Peyer's patch (tissue), 4 donors: Measurements from ENCODE around the gene MS4A1. TPM values are rescaled to one million over a fixed set of nuclear protein-coding genes. Genes with fewer than 3 reads are reported as not detected.

ENCODE experiments used
- DNase-seq, 3 donors: peaks; one replicate each; pipeline ENCODE4 v3.0.0-alpha.2; 2017 to 2019
- H3K27ac ChIP-seq, 4 donors: fragments of 200-600 bp; sonication (generic); one replicate each; pipeline ENCODE4 v1.5.1; 2016 to 2019
- H3K27me3 ChIP-seq, 2 donors: fragments of 200-600 bp; sonication (generic); one replicate each; pipeline ENCODE4 v1.5.1; 2019
- H3K36me3 ChIP-seq, 3 donors: fragments of 200-600 bp; sonication (generic); one replicate each; pipeline ENCODE4 v1.5.1; 2016 to 2019
- H3K4me1 ChIP-seq, 4 donors: fragments of 200-600 bp; sonication (generic); one replicate each; pipeline ENCODE4 v1.5.1; 2016 to 2019
- H3K4me3 ChIP-seq, 4 donors: fragments of 200-600 bp; sonication (generic); 1 replicate in 3 of 4; 2 replicates in 1 of 4; pipeline ENCODE4 v1.5.1; 2016 to 2019; ENCODE audit warnings: mild to moderate bottlenecking in 1 of 4
- H3K9me3 ChIP-seq, 4 donors: fragments of 200-600 bp; sonication (generic); one replicate each; pipeline ENCODE4 v1.5.1; 2016 to 2019; ENCODE audit warnings: mild to moderate bottlenecking in 1 of 4
- POLR2A ChIP-seq, 2 donors: fragments of 450-650 bp; IDR thresholded peaks; one replicate each; pipeline ENCODE4 v1.5.1; 2017; ENCODE audit warnings: antibody characterized with exemption in 2 of 2, mild to moderate bottlenecking in 2 of 2, moderate library complexity in 2 of 2
- total RNA-seq, 4 donors: library from RNA; depleted of rRNA; stranded (reverse); fragments of >200 nt; gene quantifications; one replicate each; pipeline ENCODE4 v1.1.0, GENCODE V29; 2016
- TF ChIP-seq, protein P1 (sequence below), 6 experiments: fragments of 450-650 bp in 4 of 6; fragments of 200-600 bp in 2 of 6; sonication (generic) in 1 of 6; IDR thresholded peaks; one replicate each; pipeline ENCODE4 v1.5.1; 2017 to 2019; ENCODE audit warnings: antibody characterized with exemption in 6 of 6, mild to moderate bottlenecking in 3 of 6, moderate library complexity in 1 of 6

Gene MS4A1
- total RNA-seq: 100 to 1,000 TPM in 1 of 4 donors, 10 to 100 TPM in 1, 1 to 10 TPM in 1, not detected in 1; 3.2 to 260 (median 18.5) TPM

DNA sequence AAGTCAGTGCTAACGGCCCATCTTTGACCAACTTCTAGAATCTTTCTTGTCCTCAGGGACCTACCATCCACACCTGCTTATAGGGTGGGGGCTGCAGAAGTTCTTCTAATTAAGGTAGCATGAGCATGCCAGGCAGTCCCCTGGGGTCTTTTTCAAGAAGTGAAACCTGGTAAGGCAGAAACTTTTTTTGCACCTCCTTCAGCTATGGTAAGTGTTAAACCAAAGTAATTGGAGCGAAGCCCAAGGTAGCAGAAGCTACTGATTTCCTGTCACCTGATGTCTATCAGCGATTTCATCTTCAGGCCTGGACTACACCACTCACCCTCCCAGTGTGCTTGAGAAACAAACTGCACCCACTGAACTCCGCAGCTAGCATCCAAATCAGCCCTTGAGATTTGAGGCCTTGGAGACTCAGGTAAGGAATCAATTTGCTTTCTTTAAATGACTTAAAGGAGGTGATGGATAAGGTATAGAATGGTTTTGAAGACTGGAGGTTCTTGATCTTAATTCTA is at the start of gene MS4A1:
Gene MS4A1 (plus strand): TSS at position 317 of the 512 bp plus-strand sequence. CDS start 6,528 bp downstream, outside the sequence.
- peak within 1 kb of the TSS in 2 of 4 donors; percentile 58 to 73 for H3K27ac ChIP-seq
- no peaks in the 10 kb centered on the region for H3K27me3 ChIP-seq
- H3K36me3 ChIP-seq: no peaks in the 10 kb centered on the region
- DNase-seq: peak in 2 of 3 donors; percentile 77 to 78
- peaks cover 0 to 3% (median 0%) of the 10 kb centered on the region in 4 donors for H3K4me1 ChIP-seq
- peak within 1 kb of the TSS in 2 of 4 donors; percentile 11 to 34 for H3K4me3 ChIP-seq
- TF ChIP-seq, protein P1, sequence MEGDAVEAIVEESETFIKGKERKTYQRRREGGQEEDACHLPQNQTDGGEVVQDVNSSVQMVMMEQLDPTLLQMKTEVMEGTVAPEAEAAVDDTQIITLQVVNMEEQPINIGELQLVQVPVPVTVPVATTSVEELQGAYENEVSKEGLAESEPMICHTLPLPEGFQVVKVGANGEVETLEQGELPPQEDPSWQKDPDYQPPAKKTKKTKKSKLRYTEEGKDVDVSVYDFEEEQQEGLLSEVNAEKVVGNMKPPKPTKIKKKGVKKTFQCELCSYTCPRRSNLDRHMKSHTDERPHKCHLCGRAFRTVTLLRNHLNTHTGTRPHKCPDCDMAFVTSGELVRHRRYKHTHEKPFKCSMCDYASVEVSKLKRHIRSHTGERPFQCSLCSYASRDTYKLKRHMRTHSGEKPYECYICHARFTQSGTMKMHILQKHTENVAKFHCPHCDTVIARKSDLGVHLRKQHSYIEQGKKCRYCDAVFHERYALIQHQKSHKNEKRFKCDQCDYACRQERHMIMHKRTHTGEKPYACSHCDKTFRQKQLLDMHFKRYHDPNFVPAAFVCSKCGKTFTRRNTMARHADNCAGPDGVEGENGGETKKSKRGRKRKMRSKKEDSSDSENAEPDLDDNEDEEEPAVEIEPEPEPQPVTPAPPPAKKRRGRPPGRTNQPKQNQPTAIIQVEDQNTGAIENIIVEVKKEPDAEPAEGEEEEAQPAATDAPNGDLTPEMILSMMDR (IDR thresholded peaks at IDR 0.05): no peak
- no peak for TF ChIP-seq POLR2A (IDR thresholded peaks at IDR 0.05)
- no peaks in the 10 kb centered on the region for H3K9me3 ChIP-seq

GRCh38 chr11:60420015-60420414 is 35.6 kb upstream of the MS4A1 start:
- Histone ChIP-seq H3K4me3 (no peak overlapping the region), H3K36me3 (no peaks in the 10 kb centered on the region), H3K27me3 (no peaks in the 10 kb centered on the region), H3K27ac (no peak overlapping the region), H3K4me1 (no peaks in the 10 kb centered on the region), H3K9me3 (no peaks in the 10 kb centered on the region)
- TF ChIP-seq, protein P1 (IDR thresholded peaks at IDR 0.05): no peak
- DNase-seq: no peak

DNA sequence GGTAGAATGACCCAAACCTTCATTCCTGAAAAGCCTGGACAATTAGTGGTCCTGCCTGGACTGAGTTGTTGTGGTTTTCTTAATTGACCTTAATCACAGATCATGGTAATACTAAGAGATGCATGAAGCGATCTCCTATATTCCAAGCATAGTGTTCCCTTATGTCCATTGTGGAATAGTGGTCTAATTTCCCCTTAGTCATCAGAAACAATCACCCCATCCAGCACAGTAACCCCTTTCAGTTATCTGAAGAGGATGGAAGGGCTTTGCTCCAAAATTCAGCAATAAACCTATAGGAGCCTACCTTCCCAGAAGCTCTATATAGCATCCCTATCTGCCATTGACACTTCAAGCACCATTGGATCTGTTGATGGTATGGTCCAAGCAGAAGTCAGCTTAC is 33.0 kb upstream of the MS4A1 start:
- no peak overlapping the region for H3K27ac ChIP-seq
- no peaks in the 10 kb centered on the region for H3K36me3 ChIP-seq
- H3K9me3 ChIP-seq: no peaks in the 10 kb centered on the region
- no peak for DNase-seq
- no peaks in the 10 kb centered on the region for H3K27me3 ChIP-seq
- no peak overlapping the region for H3K4me3 ChIP-seq
- TF ChIP-seq, protein P1 (IDR thresholded peaks at IDR 0.05): no peak
- TF ChIP-seq POLR2A (IDR thresholded peaks at IDR 0.05): no peak
- H3K4me1 ChIP-seq: no peaks in the 10 kb centered on the region

GRCh38 chr11:60428517-60428916 is 27.1 kb upstream of the MS4A1 start:
- Histone ChIP-seq H3K4me1 (no peaks in the 10 kb centered on the region), H3K27me3 (no peaks in the 10 kb centered on the region), H3K27ac (no peak overlapping the region), H3K36me3 (no peaks in the 10 kb centered on the region), H3K9me3 (no peaks in the 10 kb centered on the region), H3K4me3 (no peak overlapping the region)
- no peak for TF ChIP-seq POLR2A (IDR thresholded peaks at IDR 0.05)
- TF ChIP-seq, protein P1 (IDR thresholded peaks at IDR 0.05): no peak
- no peak for DNase-seq

DNA sequence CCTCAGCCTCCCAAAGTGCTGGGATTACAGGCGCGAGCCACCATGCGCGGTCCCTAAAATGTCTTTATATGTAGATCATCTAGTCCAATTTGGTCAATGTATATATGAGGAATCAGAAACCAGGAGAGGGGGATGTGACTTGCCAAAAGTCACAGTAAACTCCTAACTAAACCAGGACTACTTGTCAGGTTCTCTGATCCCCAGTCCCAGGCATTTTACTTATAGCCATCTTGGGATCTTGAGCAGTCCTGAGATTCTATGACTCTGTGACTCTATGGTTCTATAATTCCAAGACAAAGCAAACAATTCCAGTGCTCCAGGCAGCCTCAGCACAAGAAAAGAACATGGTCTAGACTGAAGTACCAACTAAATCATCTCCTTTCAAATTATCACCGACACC is 26.4 kb upstream of the MS4A1 start, which contains the start of gene MS4A5:
Gene MS4A5 (plus strand): TSS at position 301 of the 400 bp plus-strand sequence. CDS start 103 bp downstream, outside the sequence.
- H3K27me3 ChIP-seq: no peaks in the 10 kb centered on the region
- no peaks in the 10 kb centered on the region for H3K9me3 ChIP-seq
- H3K36me3 ChIP-seq: no peaks in the 10 kb centered on the region
- no peak within 1 kb of the TSS for H3K27ac ChIP-seq
- DNase-seq: no peak
- H3K4me3 ChIP-seq: no peak within 1 kb of the TSS
- no peaks in the 10 kb centered on the region for H3K4me1 ChIP-seq
- TF ChIP-seq, protein P1 (IDR thresholded peaks at IDR 0.05): no peak
- no peak for TF ChIP-seq POLR2A (IDR thresholded peaks at IDR 0.05)
